ENCODE measurements around the gene ANO9.
"Not testable (repeated sequence)": the region's sequence is repeated elsewhere in the genome, so short reads cannot be mapped to it uniquely, and the experiment has no call there.

Gene ANO9

GRCh38 chr11:415640-416041 is 26.2 kb downstream of the ANO9 start:
- peak overlapping the region; percentile 69 for H3K4me3 ChIP-seq (ENCODE audit: low read depth, low read length)
- no peak for DNase-seq (ENCODE audit: low read depth)
- no peak for TF ChIP-seq CTCF (IDR thresholded peaks at IDR 0.05; ENCODE audit: control insufficient read depth, extremely low read depth, insufficient read depth)

GRCh38 chr11:414318-414857 is 27.4 kb downstream of the ANO9 start:
- no peak for TF ChIP-seq CTCF (IDR thresholded peaks at IDR 0.05; ENCODE audit: control insufficient read depth, extremely low read depth, insufficient read depth)
- no peak overlapping the region for H3K4me3 ChIP-seq (ENCODE audit: low read depth, low read length)
- DNase-seq (ENCODE audit: low read depth) = no peak

DNA sequence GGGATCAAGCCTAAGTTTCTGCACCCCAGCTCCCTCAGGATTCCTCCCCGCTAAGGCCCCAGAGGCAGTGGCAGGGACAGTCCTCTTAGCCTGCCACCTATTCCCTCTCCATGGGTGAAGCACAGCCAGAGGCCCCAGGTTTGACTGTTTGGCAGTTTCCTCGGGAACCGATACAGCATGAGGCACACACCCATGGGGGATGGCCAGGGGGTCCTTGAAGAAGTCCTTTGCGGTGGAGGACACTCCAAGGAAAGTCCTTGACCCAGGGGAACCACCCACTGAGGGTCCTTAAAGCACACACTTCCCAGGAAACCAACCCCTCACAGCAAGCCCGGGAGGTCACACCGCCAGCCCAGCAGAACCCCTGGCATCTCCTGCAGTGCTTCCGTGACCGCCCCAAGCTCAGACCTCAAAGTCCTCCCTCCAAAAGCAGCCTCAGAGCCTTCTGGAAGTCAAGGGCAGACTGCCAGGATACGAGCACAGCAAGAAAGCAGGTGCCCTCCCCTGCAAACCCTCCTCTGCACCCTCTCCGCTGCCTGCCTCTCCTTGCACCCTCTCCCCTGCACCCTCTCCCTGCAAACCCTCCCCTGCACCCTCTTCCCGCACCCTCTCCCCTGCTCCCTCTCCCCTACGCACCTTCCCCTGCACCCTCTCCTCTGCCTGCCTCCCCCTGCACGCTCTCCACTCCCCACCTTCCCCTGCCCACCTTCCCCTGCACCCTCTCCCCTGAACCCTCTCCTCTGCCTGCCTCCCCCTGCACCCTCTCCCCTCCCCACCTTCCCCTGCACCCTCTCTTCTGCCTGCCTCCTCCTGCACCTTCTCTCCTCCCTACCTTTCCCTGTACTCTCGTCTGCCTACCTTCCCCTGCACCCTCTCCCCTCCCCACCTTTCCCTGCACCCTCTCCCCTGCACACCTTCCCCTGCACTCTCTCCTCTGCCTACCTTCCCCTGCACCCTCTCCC is 28.4 kb downstream of the ANO9 start:
- TF ChIP-seq CTCF (IDR thresholded peaks at IDR 0.05; ENCODE audit: control insufficient read depth, extremely low read depth, insufficient read depth) = no peak
- H3K4me3 ChIP-seq (ENCODE audit: low read depth, low read length) = no peak overlapping the region
- no peak for DNase-seq (ENCODE audit: low read depth)

DNA sequence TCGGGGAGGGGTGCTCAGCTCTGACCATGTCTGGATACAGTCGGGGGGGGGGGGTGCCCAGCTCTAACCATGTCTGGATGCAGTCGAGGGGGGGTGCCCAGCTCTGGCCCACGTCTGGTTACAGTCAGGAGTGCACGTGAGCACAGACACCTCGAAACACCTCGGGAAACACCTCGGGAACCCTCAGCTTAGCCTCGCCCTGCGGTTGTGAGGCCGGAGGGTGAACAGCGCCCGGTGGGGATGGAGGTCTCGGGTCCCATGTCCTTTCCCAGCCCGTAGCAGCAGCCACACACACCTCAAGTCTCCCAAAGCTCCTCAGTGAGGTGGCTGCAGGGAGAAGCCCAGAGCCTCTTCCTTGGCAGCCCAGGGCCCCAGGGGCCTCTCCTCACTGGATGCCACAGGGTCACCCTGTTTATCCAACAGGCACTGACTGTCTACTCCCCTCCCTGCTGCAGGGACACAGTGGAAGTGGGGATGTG is 29.1 kb downstream of the ANO9 start:
- no peak for DNase-seq (ENCODE audit: low read depth)
- H3K4me3 ChIP-seq (ENCODE audit: low read depth, low read length) = no peak overlapping the region
- TF ChIP-seq CTCF (IDR thresholded peaks at IDR 0.05; ENCODE audit: control insufficient read depth, extremely low read depth, insufficient read depth) = no peak

DNA sequence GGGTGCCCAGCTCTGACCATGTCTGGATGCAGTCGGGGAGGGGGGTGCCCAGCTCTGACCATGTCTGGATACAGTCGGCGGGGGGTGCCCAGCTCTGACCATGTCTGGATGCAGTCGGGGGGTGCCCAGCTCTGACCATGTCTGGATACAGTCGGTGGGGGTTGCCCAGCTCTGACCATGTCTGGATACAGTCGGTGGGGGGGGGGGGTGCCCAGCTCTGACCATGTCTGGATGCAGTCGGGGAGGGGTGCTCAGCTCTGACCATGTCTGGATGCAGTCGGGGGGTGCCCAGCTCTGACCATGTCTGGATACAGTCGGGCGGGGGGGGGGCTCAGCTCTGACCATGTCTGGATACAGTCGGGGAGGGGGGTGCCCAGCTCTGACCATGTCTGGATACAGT is 30.3 kb downstream of the ANO9 start:
- not testable (repeated sequence) for DNase-seq (ENCODE audit: low read depth); H3K4me3 ChIP-seq (ENCODE audit: low read depth, low read length)

DNA sequence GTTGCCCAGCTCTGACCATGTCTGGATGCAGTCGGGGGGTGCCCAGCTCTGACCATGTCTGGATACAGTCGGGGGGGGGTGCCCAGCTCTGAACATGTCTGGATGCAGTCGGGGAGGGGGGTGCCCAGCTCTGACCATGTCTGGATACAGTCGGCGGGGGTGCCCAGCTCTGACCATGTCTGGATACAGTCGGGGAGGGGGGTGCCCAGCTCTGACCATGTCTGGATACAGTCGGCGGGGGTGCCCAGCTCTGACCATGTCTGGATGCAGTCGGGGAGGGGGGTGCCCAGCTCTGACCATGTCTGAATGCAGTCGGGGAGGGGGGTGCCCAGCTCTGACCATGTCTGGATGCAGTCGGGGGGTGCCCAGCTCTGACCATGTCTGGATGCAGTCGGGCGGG is 31.1 kb downstream of the ANO9 start:
- DNase-seq (ENCODE audit: low read depth); H3K4me3 ChIP-seq (ENCODE audit: low read depth, low read length): not testable (repeated sequence)

DNA sequence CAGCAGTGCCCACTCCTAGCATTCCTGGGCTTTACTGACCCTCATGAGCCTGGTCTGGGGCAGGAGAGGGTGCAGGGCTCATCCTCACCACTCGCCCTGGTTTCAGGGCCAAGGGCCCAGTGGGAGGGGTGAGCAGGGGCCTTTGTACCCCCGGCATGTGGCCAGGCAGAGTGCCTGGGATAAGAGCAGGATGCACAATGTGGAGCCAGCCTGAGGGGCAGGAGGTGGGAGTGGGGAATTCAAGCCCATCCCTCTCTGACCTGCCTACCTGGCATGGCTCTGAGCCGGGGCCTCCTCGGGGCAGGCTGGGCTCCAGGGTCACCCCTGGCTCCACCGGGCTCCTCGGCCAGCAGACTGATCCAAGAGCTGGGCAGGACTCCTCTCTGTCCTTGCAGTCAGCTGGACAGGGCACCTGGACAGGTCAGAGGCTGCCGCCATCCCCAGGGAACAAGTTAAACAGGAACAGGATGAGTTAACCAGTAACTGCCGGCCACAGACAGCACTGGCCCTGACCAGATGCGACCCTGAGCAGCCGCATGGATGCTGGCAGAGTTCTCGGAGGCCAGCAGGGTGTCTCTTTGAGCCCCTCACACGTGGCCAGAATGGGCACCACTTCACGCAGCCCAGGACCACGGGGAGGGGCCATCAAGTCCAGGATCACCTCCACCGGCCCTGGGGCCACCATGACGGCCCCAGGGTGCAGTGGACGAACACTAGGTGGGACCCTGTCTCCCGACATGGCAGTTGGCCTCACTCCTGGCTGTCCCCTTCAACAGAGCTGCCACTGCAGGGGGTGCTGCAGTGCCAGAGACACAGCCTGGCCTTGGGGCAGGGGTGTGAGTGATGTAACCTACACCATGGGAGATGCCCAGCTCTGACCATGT is 32.0 kb downstream of the ANO9 start:
- TF ChIP-seq CTCF (IDR thresholded peaks at IDR 0.05; ENCODE audit: control insufficient read depth, extremely low read depth, insufficient read depth) = no peak
- H3K4me3 ChIP-seq (ENCODE audit: low read depth, low read length) = no peak overlapping the region
- DNase-seq (ENCODE audit: low read depth) = no peak
